ENCODE measurements around the gene APPBP2.
"Not testable (repeated sequence)": the region's sequence is repeated elsewhere in the genome, so short reads cannot be mapped to it uniquely, and the experiment has no call there.

Gene APPBP2

GRCh38 chr17:60501589-60501988, 24.5 kb downstream of the APPBP2 start:
- intact Hi-C loops (cut with micrococcal nuclease), result no loop called here
- H3K36me3 Mint-ChIP-seq (ENCODE audit: low read depth), result peaks cover 32% of the 10 kb centered on the region
- peaks cover 7% of the 10 kb centered on the region for H3K4me1 Mint-ChIP-seq (ENCODE audit: low read depth)
- H3K9me3 Mint-ChIP-seq, result no peaks in the 10 kb centered on the region
- H3K27ac Mint-ChIP-seq, result no peak overlapping the region
- no peak overlapping the region for H3K4me3 Mint-ChIP-seq
- no peaks in the 10 kb centered on the region for H3K27me3 Mint-ChIP-seq

GRCh38 chr17:60496041-60496440, 30.0 kb downstream of the APPBP2 start:
- Mint-ChIP-seq H3K27me3 (no peaks in the 10 kb centered on the region), H3K36me3 (ENCODE audit: low read depth) (peaks cover 84% of the 10 kb centered on the region), H3K9me3 (peaks cover 17% of the 10 kb centered on the region), H3K4me1 (ENCODE audit: low read depth) (no peaks in the 10 kb centered on the region), H3K4me3 (no peak overlapping the region), H3K27ac (no peak overlapping the region)
- intact Hi-C loops (cut with micrococcal nuclease), result no loop called here

- peaks cover 23% of the 10 kb centered on the region for H3K9me3 Mint-ChIP-seq
- H3K36me3 Mint-ChIP-seq (ENCODE audit: low read depth), result peaks cover 92% of the 10 kb centered on the region
- no peaks in the 10 kb centered on the region for H3K4me1 Mint-ChIP-seq (ENCODE audit: low read depth)
- intact Hi-C loops (cut with micrococcal nuclease), result no loop called here
- H3K27ac Mint-ChIP-seq, result no peak overlapping the region
- no peaks in the 10 kb centered on the region for H3K27me3 Mint-ChIP-seq
- H3K4me3 Mint-ChIP-seq, result no peak overlapping the region
These were observed 30.8 kb downstream of the APPBP2 start for GRCh38 chr17:60495260-60495659.

GRCh38 chr17:60493847-60494321, 32.2 kb downstream of the APPBP2 start:
- Mint-ChIP-seq H3K4me3 (no peak overlapping the region), H3K27me3 (no peaks in the 10 kb centered on the region), H3K9me3 (peaks cover 23% of the 10 kb centered on the region), H3K4me1 (ENCODE audit: low read depth) (no peaks in the 10 kb centered on the region), H3K36me3 (ENCODE audit: low read depth) (peaks cover 92% of the 10 kb centered on the region), H3K27ac (no peak overlapping the region)
- intact Hi-C loops (cut with micrococcal nuclease), result no loop called here

- Mint-ChIP-seq H3K27me3 (no peaks in the 10 kb centered on the region), H3K9me3 (peaks cover 37% of the 10 kb centered on the region), H3K4me3 (no peak overlapping the region), H3K4me1 (ENCODE audit: low read depth) (no peaks in the 10 kb centered on the region), H3K27ac (no peak overlapping the region), H3K36me3 (ENCODE audit: low read depth) (peaks cover 96% of the 10 kb centered on the region)
- intact Hi-C loops (cut with micrococcal nuclease), result no loop called here
These were observed 34.3 kb downstream of the APPBP2 start for GRCh38 chr17:60491771-60492170.

GRCh38 chr17:60490594-60490993, 35.4 kb downstream of the APPBP2 start:
- peaks cover 92% of the 10 kb centered on the region for H3K36me3 Mint-ChIP-seq (ENCODE audit: low read depth)
- intact Hi-C loops (cut with micrococcal nuclease); H3K27ac Mint-ChIP-seq; H3K4me1 Mint-ChIP-seq (ENCODE audit: low read depth); H3K4me3 Mint-ChIP-seq; H3K27me3 Mint-ChIP-seq: not testable (repeated sequence)
- peaks cover 49% of the 10 kb centered on the region for H3K9me3 Mint-ChIP-seq

- Mint-ChIP-seq H3K27me3 (no peaks in the 10 kb centered on the region), H3K4me3 (no peak overlapping the region), H3K9me3 (peaks cover 18% of the 10 kb centered on the region), H3K36me3 (ENCODE audit: low read depth) (peaks cover 27% of the 10 kb centered on the region), H3K27ac (no peak overlapping the region), H3K4me1 (ENCODE audit: low read depth) (no peaks in the 10 kb centered on the region)
- intact Hi-C loops (cut with micrococcal nuclease), result no loop called here
These were observed 44.4 kb downstream of the APPBP2 start for GRCh38 chr17:60481604-60482003.

GRCh38 chr17:60473788-60474187, 52.3 kb downstream of the APPBP2 start:
- H3K4me3 Mint-ChIP-seq, result no peak overlapping the region

GRCh38 chr17:60472449-60472848, 53.6 kb downstream of the APPBP2 start:
- H3K4me3 Mint-ChIP-seq, result no peak overlapping the region

More at GRCh38 chr17:60473788-60474187, 52.3 kb downstream of the APPBP2 start:
- Mint-ChIP-seq H3K4me1 (ENCODE audit: low read depth) (peaks cover 8% of the 10 kb centered on the region), H3K9me3 (no peaks in the 10 kb centered on the region), H3K36me3 (ENCODE audit: low read depth) (peaks cover 62% of the 10 kb centered on the region), H3K27me3 (no peaks in the 10 kb centered on the region), H3K27ac (no peak overlapping the region)
- intact Hi-C loops (cut with micrococcal nuclease), result loop anchor here (10.0 kb wide), 1 partner anchor 161 kb away; no protein-coding TSS in a partner anchor

GRCh38 chr17:60471451-60471850, 54.6 kb downstream of the APPBP2 start:
- Mint-ChIP-seq H3K4me1 (ENCODE audit: low read depth) (peaks cover 8% of the 10 kb centered on the region), H3K27ac (no peak overlapping the region), H3K27me3 (no peaks in the 10 kb centered on the region), H3K36me3 (ENCODE audit: low read depth) (peaks cover 55% of the 10 kb centered on the region), H3K9me3 (no peaks in the 10 kb centered on the region), H3K4me3 (no peak overlapping the region)
- intact Hi-C loops (cut with micrococcal nuclease), result loop anchor here (10.0 kb wide), 1 partner anchor 163 kb away; no protein-coding TSS in a partner anchor

More at GRCh38 chr17:60472449-60472848, 53.6 kb downstream of the APPBP2 start:
- Mint-ChIP-seq H3K36me3 (ENCODE audit: low read depth) (peaks cover 60% of the 10 kb centered on the region), H3K27me3 (no peaks in the 10 kb centered on the region), H3K27ac (no peak overlapping the region), H3K4me1 (ENCODE audit: low read depth) (peaks cover 8% of the 10 kb centered on the region), H3K9me3 (no peaks in the 10 kb centered on the region)
- intact Hi-C loops (cut with micrococcal nuclease), result loop anchor here (10.0 kb wide), 1 partner anchor 162 kb away; no protein-coding TSS in a partner anchor

GRCh38 chr17:60468371-60468770, 57.7 kb downstream of the APPBP2 start:
- Mint-ChIP-seq H3K9me3 (no peaks in the 10 kb centered on the region), H3K4me3 (no peak overlapping the region), H3K27me3 (no peaks in the 10 kb centered on the region), H3K27ac (no peak overlapping the region), H3K4me1 (ENCODE audit: low read depth) (peaks cover 8% of the 10 kb centered on the region), H3K36me3 (ENCODE audit: low read depth) (peaks cover 65% of the 10 kb centered on the region)
- intact Hi-C loops (cut with micrococcal nuclease), result no loop called here

GRCh38 chr17:60464343-60464742, 61.7 kb downstream of the APPBP2 start:
- intact Hi-C loops (cut with micrococcal nuclease), result no loop called here
- peaks cover 62% of the 10 kb centered on the region for H3K36me3 Mint-ChIP-seq (ENCODE audit: low read depth)
- no peak overlapping the region for H3K4me3 Mint-ChIP-seq
- no peaks in the 10 kb centered on the region for H3K4me1 Mint-ChIP-seq (ENCODE audit: low read depth)
- H3K9me3 Mint-ChIP-seq, result no peaks in the 10 kb centered on the region
- H3K27me3 Mint-ChIP-seq, result no peaks in the 10 kb centered on the region
- no peak overlapping the region for H3K27ac Mint-ChIP-seq

- Mint-ChIP-seq H3K4me1 (ENCODE audit: low read depth) (no peaks in the 10 kb centered on the region), H3K36me3 (ENCODE audit: low read depth) (peaks cover 68% of the 10 kb centered on the region), H3K9me3 (no peaks in the 10 kb centered on the region), H3K27ac (no peak overlapping the region), H3K4me3 (no peak overlapping the region), H3K27me3 (no peaks in the 10 kb centered on the region)
- intact Hi-C loops (cut with micrococcal nuclease), result no loop called here
These were observed 62.7 kb downstream of the APPBP2 start for GRCh38 chr17:60463157-60463835.

- H3K27me3 Mint-ChIP-seq, result no peaks in the 10 kb centered on the region
- no peaks in the 10 kb centered on the region for H3K4me1 Mint-ChIP-seq (ENCODE audit: low read depth)
- no peak overlapping the region for H3K4me3 Mint-ChIP-seq
- H3K27ac Mint-ChIP-seq, result no peak overlapping the region
- no peaks in the 10 kb centered on the region for H3K9me3 Mint-ChIP-seq
- intact Hi-C loops (cut with micrococcal nuclease), result no loop called here
- H3K36me3 Mint-ChIP-seq (ENCODE audit: low read depth), result peaks cover 76% of the 10 kb centered on the region
These were observed 64.5 kb downstream of the APPBP2 start for GRCh38 chr17:60461584-60461983.

GRCh38 chr17:60457148-60457547, 68.9 kb downstream of the APPBP2 start:
- H3K4me3 Mint-ChIP-seq, result no peak overlapping the region
- intact Hi-C loops (cut with micrococcal nuclease), result no loop called here
- no peaks in the 10 kb centered on the region for H3K4me1 Mint-ChIP-seq (ENCODE audit: low read depth)
- H3K27ac Mint-ChIP-seq, result no peak overlapping the region
- no peaks in the 10 kb centered on the region for H3K27me3 Mint-ChIP-seq
- no peaks in the 10 kb centered on the region for H3K9me3 Mint-ChIP-seq
- peaks cover 89% of the 10 kb centered on the region for H3K36me3 Mint-ChIP-seq (ENCODE audit: low read depth)
